Transverse colon (tissue), 3 donors: Measurements from ENCODE around the gene CD82.

ENCODE experiments used
- CTCF ChIP-seq, 5 experiments: fragments of 200-600 bp in 3 of 5; fragments of 450-650 bp in 2 of 5; sonication (generic) in 3 of 5; IDR thresholded peaks; 1 replicate in 2 of 5; 2 replicates in 3 of 5; pipeline ENCODE4 v1.5.1; 2016 to 2017; ENCODE audit warnings: antibody characterized with exemption in 5 of 5, inconsistent platforms in 3 of 5, mild to moderate bottlenecking in 2 of 5, moderate library complexity in 1 of 5
- POLR2A ChIP-seq: fragments of 450-650 bp; IDR thresholded peaks from one replicate; pipeline ENCODE4 v1.6.1; 2016; ENCODE audit warnings: antibody characterized with exemption, mild to moderate bottlenecking, moderate library complexity

GRCh38 chr11:44536788-44537516 is 28.5 kb upstream of the CD82 start:
- no peak for TF ChIP-seq CTCF (IDR thresholded peaks at IDR 0.05)
- no peak for TF ChIP-seq POLR2A
